Measurements from ENCODE around the gene ZSCAN10. TPM values are rescaled to one million over a fixed set of nuclear protein-coding genes. Genes with fewer than 3 reads are reported as not detected.
A peak's percentile ranks its signal among the peaks of the same experiment; 100 is the strongest.

The ZSCAN10 gene
- total and polyA plus RNA-seq, 2 of the 13 experiments (the other 11 are each of a cell fraction or from before 2014, with no cell fraction given), result not detected

DNA sequence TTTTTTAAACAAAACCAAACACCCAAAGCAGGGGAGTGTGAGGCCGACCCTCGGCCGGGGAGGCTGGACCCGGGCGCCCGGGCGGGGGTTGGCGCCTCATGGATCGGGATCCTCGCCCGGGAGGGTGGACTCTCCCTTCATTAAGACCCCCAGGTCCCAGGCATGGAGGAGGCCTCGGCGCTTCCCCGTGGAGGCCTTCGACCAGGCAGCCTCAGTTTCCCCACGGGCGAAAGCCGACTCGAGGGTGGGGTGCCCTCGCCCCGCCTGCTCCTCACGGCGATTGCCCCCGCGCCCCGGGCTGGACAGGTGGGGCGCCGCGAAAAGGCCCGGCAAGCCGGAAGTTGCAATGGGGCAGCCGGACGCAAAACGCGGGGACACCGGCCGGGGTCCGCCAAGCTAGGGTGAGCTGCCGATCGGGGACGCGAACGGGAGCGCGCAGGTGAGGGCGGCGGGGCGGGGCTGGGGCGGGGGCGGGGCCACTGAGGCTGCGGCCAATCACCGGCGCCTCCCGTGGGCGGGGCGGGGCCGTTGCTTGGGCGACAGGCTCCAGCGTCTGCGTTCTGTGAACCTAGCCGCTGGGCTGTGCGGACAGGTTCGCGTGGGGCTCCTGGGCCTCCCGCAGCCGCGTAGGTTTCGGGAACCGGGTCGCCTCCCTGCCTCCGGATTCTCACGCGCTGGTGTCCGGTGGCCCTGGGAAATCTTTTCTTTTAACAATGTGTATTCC lies 7.3 kb upstream of the ZSCAN10 start (continued):
- TF ChIP-seq NFYC (CRISPR knock-in tag; IDR thresholded peaks at IDR 0.05), result peak; percentile 48
- peak; percentile 65 for TF ChIP-seq ASH2L (IDR thresholded peaks at IDR 0.05; ENCODE audit: insufficient read length, low read depth, low read length)
- TF ChIP-seq NCOA2 (CRISPR knock-in tag; IDR thresholded peaks at IDR 0.05), result 0 out of 2 replicates have a peak, but pooled peaks have one; percentile 8
- TF ChIP-seq ZC3H13 (CRISPR knock-in tag; IDR thresholded peaks at IDR 0.05), result peak; percentile 47; the same call in 1 of the 2 replicates
- peak; percentile 65 for TF ChIP-seq MAF1 (CRISPR knock-in tag; IDR thresholded peaks at IDR 0.05; ENCODE audit: borderline replicate concordance)
- TF ChIP-seq DMAP1 (CRISPR knock-in tag; IDR thresholded peaks at IDR 0.05), result peak; percentile 68; the same call in 1 of the 2 replicates
- TF ChIP-seq ZMYM2 (CRISPR knock-in tag; IDR thresholded peaks at IDR 0.05), result no peak
- TF ChIP-seq, protein P1, sequence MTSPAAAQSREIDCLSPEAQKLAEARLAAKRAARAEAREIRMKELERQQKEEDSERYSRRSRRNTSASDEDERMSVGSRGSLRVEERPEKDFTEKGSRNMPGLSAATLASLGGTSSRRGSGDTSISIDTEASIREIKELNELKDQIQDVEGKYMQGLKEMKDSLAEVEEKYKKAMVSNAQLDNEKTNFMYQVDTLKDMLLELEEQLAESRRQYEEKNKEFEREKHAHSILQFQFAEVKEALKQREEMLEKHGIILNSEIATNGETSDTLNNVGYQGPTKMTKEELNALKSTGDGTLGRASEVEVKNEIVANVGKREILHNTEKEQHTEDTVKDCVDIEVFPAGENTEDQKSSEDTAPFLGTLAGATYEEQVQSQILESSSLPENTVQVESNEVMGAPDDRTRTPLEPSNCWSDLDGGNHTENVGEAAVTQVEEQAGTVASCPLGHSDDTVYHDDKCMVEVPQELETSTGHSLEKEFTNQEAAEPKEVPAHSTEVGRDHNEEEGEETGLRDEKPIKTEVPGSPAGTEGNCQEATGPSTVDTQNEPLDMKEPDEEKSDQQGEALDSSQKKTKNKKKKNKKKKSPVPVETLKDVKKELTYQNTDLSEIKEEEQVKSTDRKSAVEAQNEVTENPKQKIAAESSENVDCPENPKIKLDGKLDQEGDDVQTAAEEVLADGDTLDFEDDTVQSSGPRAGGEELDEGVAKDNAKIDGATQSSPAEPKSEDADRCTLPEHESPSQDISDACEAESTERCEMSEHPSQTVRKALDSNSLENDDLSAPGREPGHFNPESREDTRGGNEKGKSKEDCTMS (CRISPR knock-in tag; conservative IDR thresholded peaks at IDR 0.05), result no peak
- TF ChIP-seq HCFC1 (IDR thresholded peaks at IDR 0.05; ENCODE audit: low read depth, low read length), result peak; percentile 50; the same call in 1 of the 2 replicates
- TF ChIP-seq, protein P2, sequence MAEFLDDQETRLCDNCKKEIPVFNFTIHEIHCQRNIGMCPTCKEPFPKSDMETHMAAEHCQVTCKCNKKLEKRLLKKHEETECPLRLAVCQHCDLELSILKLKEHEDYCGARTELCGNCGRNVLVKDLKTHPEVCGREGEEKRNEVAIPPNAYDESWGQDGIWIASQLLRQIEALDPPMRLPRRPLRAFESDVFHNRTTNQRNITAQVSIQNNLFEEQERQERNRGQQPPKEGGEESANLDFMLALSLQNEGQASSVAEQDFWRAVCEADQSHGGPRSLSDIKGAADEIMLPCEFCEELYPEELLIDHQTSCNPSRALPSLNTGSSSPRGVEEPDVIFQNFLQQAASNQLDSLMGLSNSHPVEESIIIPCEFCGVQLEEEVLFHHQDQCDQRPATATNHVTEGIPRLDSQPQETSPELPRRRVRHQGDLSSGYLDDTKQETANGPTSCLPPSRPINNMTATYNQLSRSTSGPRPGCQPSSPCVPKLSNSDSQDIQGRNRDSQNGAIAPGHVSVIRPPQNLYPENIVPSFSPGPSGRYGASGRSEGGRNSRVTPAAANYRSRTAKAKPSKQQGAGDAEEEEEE (CRISPR knock-in tag; IDR thresholded peaks at IDR 0.05; ENCODE audit: borderline replicate concordance), result no peak
- TF ChIP-seq HNF4A (CRISPR knock-in tag; IDR thresholded peaks at IDR 0.05), result peak; percentile 47
- TF ChIP-seq KAT2B (IDR thresholded peaks at IDR 0.05; ENCODE audit: borderline replicate concordance, low read depth, low read length), result no peak
- peak; percentile 32; the same call in 1 of the 2 replicates for TF ChIP-seq ZFP1 (CRISPR knock-in tag; IDR thresholded peaks at IDR 0.05)
- TF ChIP-seq, protein P3, sequence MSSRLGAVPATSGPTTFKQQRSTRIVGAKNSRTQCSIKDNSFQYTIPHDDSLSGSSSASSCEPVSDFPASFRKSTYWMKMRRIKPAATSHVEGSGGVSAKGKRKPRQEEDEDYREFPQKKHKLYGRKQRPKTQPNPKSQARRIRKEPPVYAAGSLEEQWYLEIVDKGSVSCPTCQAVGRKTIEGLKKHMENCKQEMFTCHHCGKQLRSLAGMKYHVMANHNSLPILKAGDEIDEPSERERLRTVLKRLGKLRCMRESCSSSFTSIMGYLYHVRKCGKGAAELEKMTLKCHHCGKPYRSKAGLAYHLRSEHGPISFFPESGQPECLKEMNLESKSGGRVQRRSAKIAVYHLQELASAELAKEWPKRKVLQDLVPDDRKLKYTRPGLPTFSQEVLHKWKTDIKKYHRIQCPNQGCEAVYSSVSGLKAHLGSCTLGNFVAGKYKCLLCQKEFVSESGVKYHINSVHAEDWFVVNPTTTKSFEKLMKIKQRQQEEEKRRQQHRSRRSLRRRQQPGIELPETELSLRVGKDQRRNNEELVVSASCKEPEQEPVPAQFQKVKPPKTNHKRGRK (CRISPR knock-in tag; IDR thresholded peaks at IDR 0.05), result no peak
- no peak for TF ChIP-seq HNRNPL (IDR thresholded peaks at IDR 0.05; ENCODE audit: low read depth, low read length)
- peak; percentile 44 for TF ChIP-seq ZNF781 (CRISPR knock-in tag; IDR thresholded peaks at IDR 0.05; ENCODE audit: borderline replicate concordance, not compliant biosample characterization)
- TF ChIP-seq MZF1 (CRISPR knock-in tag; IDR thresholded peaks at IDR 0.05; ENCODE audit: borderline replicate concordance), result no peak
- TF ChIP-seq, protein P4, sequence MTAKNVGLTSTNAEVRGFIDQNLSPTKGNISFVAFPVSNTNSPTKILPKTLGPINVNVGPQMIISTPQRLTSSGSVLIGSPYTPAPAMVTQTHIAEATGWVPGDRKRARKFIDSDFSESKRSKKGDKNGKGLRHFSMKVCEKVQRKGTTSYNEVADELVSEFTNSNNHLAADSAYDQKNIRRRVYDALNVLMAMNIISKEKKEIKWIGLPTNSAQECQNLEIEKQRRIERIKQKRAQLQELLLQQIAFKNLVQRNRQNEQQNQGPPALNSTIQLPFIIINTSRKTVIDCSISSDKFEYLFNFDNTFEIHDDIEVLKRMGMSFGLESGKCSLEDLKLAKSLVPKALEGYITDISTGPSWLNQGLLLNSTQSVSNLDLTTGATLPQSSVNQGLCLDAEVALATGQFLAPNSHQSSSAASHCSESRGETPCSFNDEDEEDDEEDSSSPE (CRISPR knock-in tag; IDR thresholded peaks at IDR 0.05), result peak; percentile 55
- no peak for TF ChIP-seq ARNT (IDR thresholded peaks at IDR 0.05)
- no peak for TF ChIP-seq CCAR2 (optimal IDR thresholded peaks at IDR 0.05; ENCODE audit: low read depth, low read length)
- peak; percentile 79 for TF ChIP-seq AGO2 (optimal IDR thresholded peaks at IDR 0.05; ENCODE audit: low read depth, low read length)
- no peak for TF ChIP-seq RORA (CRISPR knock-in tag; IDR thresholded peaks at IDR 0.05)
- no peak for TF ChIP-seq ZNF33B (CRISPR knock-in tag; IDR thresholded peaks at IDR 0.05)
- TF ChIP-seq ZNF224 (CRISPR knock-in tag; IDR thresholded peaks at IDR 0.05), result no peak
- peak; percentile 82 for TF ChIP-seq ZSCAN9 (CRISPR knock-in tag; IDR thresholded peaks at IDR 0.05; ENCODE audit: borderline replicate concordance)
